Kidney (tissue), 14 donors: Measurements from ENCODE around the gene BTNL9. TPM values are rescaled to one million over a fixed set of nuclear protein-coding genes. Genes with fewer than 3 reads are reported as not detected.
A peak's percentile ranks its signal among the peaks of the same experiment; 100 is the strongest.

ENCODE experiments used
- DNase-seq, 5 donors: peaks; one replicate each; pipeline ENCODE4 v3.0.0-alpha.2; 2013 to 2020
- FAIRE-seq: peaks from 2 replicates; lab custom pipeline; 2012; peaks lifted over from hg19 to GRCh38; lab: Jason Lieb, UNC
- H3K27ac ChIP-seq, 2 donors: one replicate each; pipeline ENCODE4 v1.7.0; 2013; ENCODE audit warnings: low read depth in 2 of 2, low read length in 2 of 2, inconsistent platforms in 1 of 2
- H3K27me3 ChIP-seq: one replicate; pipeline ENCODE4 v1.7.1; 2013; ENCODE audit warnings: low read length, inconsistent platforms; ENCODE audit not compliant: control insufficient read depth, insufficient read depth
- H3K36me3 ChIP-seq, 3 donors: one replicate each; pipeline versions ENCODE4 v1.7.0 to v1.7.1; 2013; ENCODE audit warnings: low read length in 3 of 3, control low read depth in 1 of 3, inconsistent platforms in 1 of 3; ENCODE audit not compliant: insufficient read depth in 3 of 3, control insufficient read depth in 2 of 3
- H3K4me1 ChIP-seq, 3 donors: one replicate each; pipeline versions ENCODE4 v1.7.0 to v1.7.1; 2013; ENCODE audit warnings: low read length in 3 of 3, inconsistent platforms in 1 of 3, low read depth in 1 of 3; ENCODE audit not compliant: control insufficient read depth in 2 of 3, insufficient read depth in 2 of 3
- H3K4me3 ChIP-seq, 3 donors: one replicate each; pipeline versions ENCODE4 v1.7.0 to v1.8.1; 2013; ENCODE audit warnings: low read length in 3 of 3, control low read depth in 1 of 3, inconsistent platforms in 1 of 3
- H3K9ac ChIP-seq, 3 donors: one replicate each; pipeline versions ENCODE4 v1.7.0 to v1.7.1; 2013; ENCODE audit warnings: low read length in 3 of 3, control low read depth in 1 of 3, inconsistent platforms in 1 of 3
- H3K9me3 ChIP-seq, 3 donors: one replicate each; pipeline versions ENCODE4 v1.7.0 to v1.7.1; 2013; ENCODE audit warnings: low read length in 3 of 3, control low read depth in 1 of 3, inconsistent platforms in 1 of 3; ENCODE audit not compliant: control insufficient read depth in 2 of 3, insufficient read depth in 1 of 3
- intact Hi-C: fragments of 100-400 bp; cut with DNase I; formaldehyde crosslinking; loops from one replicate; pipeline ENCODE4 v1.11.1; 2022
- polyA plus RNA-seq: library from polyadenylated mRNA; stranded (reverse); fragments of 350-450 nt; fragmentation: Illumina TruSeq; extraction: RNeasy Lipid Tissue Mini Kit (QIAGEN cat#74804); gene quantifications from one replicate; pipeline ENCODE4 v1.2.3, GENCODE V29; 2014; ENCODE audit warnings: low read depth, low replicate concordance; ENCODE audit not compliant: insufficient read depth
- total RNA-seq: library from RNA; stranded (reverse); fragmentation: NEBNext Ultra II Directional; extraction: Animal tissue kit (Norgen Biotek cat#: 25700); gene quantifications from one replicate; pipeline ENCODE4 v1.2.1, GENCODE V29; 2021
- TF ChIP-seq, protein P1 (sequence below): IDR thresholded peaks from 3 replicates; pipeline ENCODE4 v1.5.1; 2012; ENCODE audit warnings: mild to moderate bottlenecking, moderate library complexity, borderline replicate concordance; ENCODE audit not compliant: insufficient read depth; ENCODE audit errors: extremely low read depth
- donor health status: control.
- donor health status: control.
- donor health status: control.
- donor health status: control.
- donor health status: control.
- donor health status: DM: yes; HTN: yes; CAD: no.
- donor health status: Normal renal cell carcinoma (clear cell type).

Gene BTNL9
- total and polyA plus RNA-seq, 2 donors from 2014 or later, result 8.6 to 11.9 TPM

DNA sequence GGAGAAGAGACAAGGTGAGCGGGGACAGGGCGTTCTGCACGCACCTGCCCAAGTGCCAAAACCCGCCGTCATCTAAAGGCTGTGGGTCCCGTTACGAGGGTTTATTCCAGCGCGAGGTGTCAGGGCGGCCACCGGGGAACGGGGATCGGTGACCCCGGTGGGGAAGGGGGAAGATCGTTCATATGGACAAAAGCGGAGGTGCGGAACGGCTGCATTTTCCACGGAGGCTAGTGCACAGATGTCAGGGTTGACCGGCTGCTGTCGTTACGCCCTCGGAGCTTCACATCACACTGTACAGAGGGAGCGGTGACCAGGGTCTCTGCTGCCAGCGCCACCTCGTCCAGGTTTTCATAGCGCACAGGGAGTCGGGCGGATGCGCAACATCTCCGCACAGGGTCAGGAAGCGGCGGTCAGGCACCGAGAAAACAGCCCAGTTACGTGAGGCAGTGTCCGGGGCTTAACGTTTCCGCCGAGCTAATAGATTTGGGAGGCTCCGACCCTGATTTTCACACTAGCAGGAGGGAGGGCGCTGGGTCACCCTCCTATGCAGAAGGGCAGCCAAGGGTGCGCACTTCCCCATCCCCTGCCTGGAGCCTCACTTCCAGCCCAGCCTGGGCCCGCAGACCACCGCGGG, 13.5 kb downstream of the BTNL9 start:
- TF ChIP-seq, protein P1, sequence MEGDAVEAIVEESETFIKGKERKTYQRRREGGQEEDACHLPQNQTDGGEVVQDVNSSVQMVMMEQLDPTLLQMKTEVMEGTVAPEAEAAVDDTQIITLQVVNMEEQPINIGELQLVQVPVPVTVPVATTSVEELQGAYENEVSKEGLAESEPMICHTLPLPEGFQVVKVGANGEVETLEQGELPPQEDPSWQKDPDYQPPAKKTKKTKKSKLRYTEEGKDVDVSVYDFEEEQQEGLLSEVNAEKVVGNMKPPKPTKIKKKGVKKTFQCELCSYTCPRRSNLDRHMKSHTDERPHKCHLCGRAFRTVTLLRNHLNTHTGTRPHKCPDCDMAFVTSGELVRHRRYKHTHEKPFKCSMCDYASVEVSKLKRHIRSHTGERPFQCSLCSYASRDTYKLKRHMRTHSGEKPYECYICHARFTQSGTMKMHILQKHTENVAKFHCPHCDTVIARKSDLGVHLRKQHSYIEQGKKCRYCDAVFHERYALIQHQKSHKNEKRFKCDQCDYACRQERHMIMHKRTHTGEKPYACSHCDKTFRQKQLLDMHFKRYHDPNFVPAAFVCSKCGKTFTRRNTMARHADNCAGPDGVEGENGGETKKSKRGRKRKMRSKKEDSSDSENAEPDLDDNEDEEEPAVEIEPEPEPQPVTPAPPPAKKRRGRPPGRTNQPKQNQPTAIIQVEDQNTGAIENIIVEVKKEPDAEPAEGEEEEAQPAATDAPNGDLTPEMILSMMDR, result no peak
- Histone ChIP-seq H3K27me3 (peaks cover 32% of the 10 kb centered on the region), H3K4me3 (peak overlapping the region; percentile 16 to 69 (median 57)), H3K36me3 (no peaks in the 10 kb centered on the region), H3K27ac (no peak overlapping the region), H3K9ac (no peak overlapping the region), H3K9me3 (no peaks in the 10 kb centered on the region), H3K4me1 (peaks cover 0 to 7% (median 0%) of the 10 kb centered on the region in 3 donors)
- intact Hi-C loops, result no loop called here
- FAIRE-seq, result no peak
- DNase-seq, result peak in 3 of 5 donors; percentile 45 to 58 (median 57)

DNA sequence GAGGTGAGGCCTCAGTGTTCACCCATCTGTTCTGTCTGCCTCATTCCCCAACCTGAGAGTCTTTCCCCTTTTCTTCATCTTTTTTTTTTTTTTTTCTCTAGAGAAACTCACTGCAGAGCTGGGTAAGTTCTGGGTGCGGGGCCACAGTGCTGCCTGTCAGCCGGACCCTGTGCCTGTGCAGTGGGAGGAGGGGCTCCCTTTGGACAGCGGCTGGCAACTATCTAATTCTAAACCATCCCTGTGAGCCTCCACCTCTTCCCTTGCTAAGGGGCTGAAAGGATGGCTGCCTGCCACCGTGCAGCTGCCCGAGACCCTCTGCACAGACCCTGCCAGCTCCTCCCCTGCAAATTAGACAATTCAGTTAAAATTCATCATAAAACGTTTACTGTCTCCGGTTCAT, 14.1 kb downstream of the BTNL9 start:
- Histone ChIP-seq H3K4me3 (no peak overlapping the region), H3K9me3 (no peaks in the 10 kb centered on the region), H3K36me3 (no peaks in the 10 kb centered on the region), H3K4me1 (peaks cover 0 to 7% (median 0%) of the 10 kb centered on the region in 3 donors), H3K9ac (no peak overlapping the region), H3K27me3 (peaks cover 32% of the 10 kb centered on the region), H3K27ac (no peak overlapping the region)
- intact Hi-C loops, result no loop called here
- TF ChIP-seq, protein P1, result no peak
- DNase-seq (no peak), FAIRE-seq (no peak)

DNA sequence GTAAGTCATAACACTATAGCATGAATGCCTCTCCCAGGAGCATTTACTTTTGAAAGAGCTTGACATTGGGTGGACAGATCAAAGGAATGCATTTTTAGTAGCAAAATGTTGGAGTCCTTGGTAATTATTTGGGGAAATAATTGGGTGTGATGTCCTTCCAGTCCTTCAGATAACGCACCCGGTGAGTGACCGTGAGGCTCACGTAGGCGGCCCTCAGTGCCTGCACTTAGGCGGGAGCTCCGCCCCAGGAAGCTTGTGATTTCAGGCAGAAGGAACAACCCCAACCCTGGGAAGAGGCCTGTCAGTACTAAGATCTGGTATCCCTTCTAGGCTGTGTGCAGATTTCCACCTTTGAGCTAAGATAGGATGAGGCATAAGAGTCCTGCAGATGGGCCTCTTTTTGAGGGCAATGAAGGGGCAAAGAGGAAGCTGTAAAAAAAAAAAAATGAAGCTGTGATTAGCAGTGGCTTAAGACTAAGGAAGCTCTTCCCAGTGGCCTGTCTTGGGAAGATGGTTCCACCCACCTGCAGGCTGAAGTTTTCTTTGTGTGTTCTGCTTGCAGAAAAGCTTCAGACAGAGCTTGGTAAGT, 14.9 kb downstream of the BTNL9 start:
- FAIRE-seq (no peak), DNase-seq (no peak)
- TF ChIP-seq, protein P1, result no peak
- Histone ChIP-seq H3K9me3 (no peaks in the 10 kb centered on the region), H3K36me3 (no peaks in the 10 kb centered on the region), H3K27me3 (peaks cover 38% of the 10 kb centered on the region), H3K9ac (no peak overlapping the region), H3K4me1 (peaks cover 0 to 7% (median 0%) of the 10 kb centered on the region in 3 donors), H3K4me3 (no peak overlapping the region), H3K27ac (no peak overlapping the region)
- intact Hi-C loops, result no loop called here
